HL-60 (cell line): Measurements from ENCODE around the gene GNAI2.

ENCODE experiments used
- GABPA ChIP-seq: IDR thresholded peaks from 2 replicates; pipeline ENCODE4 v1.6.1; 2012; ENCODE audit warnings: low read depth
- POLR2AphosphoS5 ChIP-seq: IDR thresholded peaks from 2 replicates; pipeline ENCODE4 v1.6.1; 2012; ENCODE audit warnings: low read depth
- REST ChIP-seq: IDR thresholded peaks from 2 replicates; pipeline ENCODE4 v1.6.1; 2012; ENCODE audit warnings: low read depth; ENCODE audit not compliant: insufficient replicate concordance
- SPI1 ChIP-seq: IDR thresholded peaks from 2 replicates; pipeline ENCODE4 v1.6.1; 2012; ENCODE audit warnings: low read depth, mild to moderate bottlenecking, borderline replicate concordance
- TF ChIP-seq, protein P1 (sequence below): IDR thresholded peaks from one replicate; pipeline ENCODE4 v1.5.1; 2011; ENCODE audit warnings: low read length, control low read depth, inconsistent platforms; ENCODE audit not compliant: insufficient read depth

DNA sequence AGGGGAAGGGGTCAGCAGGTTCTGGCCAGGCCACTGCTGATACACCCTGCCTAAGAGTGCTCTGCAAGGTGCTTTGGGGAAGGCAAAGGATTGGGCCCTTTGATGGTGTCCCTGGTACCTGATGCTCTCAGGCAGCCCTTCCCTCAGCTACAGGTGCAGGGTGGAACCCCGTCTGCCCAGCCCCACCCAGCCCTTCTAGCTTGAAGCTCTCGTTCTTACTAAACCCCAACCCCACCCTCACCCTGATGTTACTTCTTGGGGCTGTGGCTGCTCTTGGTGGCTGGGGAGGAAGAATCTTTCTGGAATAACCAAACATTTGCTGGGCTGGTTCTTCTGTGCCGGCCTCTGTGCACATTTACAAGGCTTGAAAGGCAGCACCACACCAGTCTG, 6.4 kb downstream of the GNAI2 start:
- no peak for TF ChIP-seq REST
- TF ChIP-seq, protein P1, sequence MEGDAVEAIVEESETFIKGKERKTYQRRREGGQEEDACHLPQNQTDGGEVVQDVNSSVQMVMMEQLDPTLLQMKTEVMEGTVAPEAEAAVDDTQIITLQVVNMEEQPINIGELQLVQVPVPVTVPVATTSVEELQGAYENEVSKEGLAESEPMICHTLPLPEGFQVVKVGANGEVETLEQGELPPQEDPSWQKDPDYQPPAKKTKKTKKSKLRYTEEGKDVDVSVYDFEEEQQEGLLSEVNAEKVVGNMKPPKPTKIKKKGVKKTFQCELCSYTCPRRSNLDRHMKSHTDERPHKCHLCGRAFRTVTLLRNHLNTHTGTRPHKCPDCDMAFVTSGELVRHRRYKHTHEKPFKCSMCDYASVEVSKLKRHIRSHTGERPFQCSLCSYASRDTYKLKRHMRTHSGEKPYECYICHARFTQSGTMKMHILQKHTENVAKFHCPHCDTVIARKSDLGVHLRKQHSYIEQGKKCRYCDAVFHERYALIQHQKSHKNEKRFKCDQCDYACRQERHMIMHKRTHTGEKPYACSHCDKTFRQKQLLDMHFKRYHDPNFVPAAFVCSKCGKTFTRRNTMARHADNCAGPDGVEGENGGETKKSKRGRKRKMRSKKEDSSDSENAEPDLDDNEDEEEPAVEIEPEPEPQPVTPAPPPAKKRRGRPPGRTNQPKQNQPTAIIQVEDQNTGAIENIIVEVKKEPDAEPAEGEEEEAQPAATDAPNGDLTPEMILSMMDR: no peak
- no peak for TF ChIP-seq POLR2AphosphoS5
- no peak for TF ChIP-seq GABPA
- no peak for TF ChIP-seq SPI1
